Lower lobe of right lung (tissue), 2 donors: Measurements from ENCODE around the gene CHMP1B. TPM values are rescaled to one million over a fixed set of nuclear protein-coding genes. Genes with fewer than 3 reads are reported as not detected.

Experiments used
- ATAC-seq, 2 donors: fragments of 200-7000 bp; cut with Tn5 transposase; one replicate each; pipeline ENCODE4 v1.9.1; 2020 to 2022; ENCODE audit warnings: mild to moderate bottlenecking in 2 of 2, moderate library complexity in 2 of 2
- DNase-seq: peaks from one replicate; pipeline ENCODE4 v3.0.0-alpha.2; 2020
- H3K27ac ChIP-seq: fragments of 200-600 bp; one replicate; pipeline ENCODE4 v1.8.0; 2022
- H3K27me3 ChIP-seq: fragments of 200-600 bp; one replicate; pipeline ENCODE4 v1.8.0; 2022; ENCODE audit warnings: low read depth
- H3K36me3 ChIP-seq: fragments of 200-600 bp; one replicate; pipeline ENCODE4 v1.8.0; 2022; ENCODE audit warnings: mild to moderate bottlenecking
- H3K4me1 ChIP-seq: fragments of 200-600 bp; one replicate; pipeline ENCODE4 v1.8.0; 2022
- H3K4me3 ChIP-seq: fragments of 200-600 bp; one replicate; pipeline ENCODE4 v1.8.0; 2022; ENCODE audit warnings: mild to moderate bottlenecking
- H3K9me3 ChIP-seq: fragments of 200-600 bp; one replicate; pipeline ENCODE4 v1.8.0; 2022
- CTCF ChIP-seq: fragments of 200-600 bp; IDR thresholded peaks from one replicate; pipeline ENCODE4 v1.8.0; 2022; ENCODE audit warnings: antibody characterized with exemption, mild to moderate bottlenecking
- intact Hi-C: fragments of 100-400 bp; cut with DNase I; formaldehyde crosslinking; loops from one replicate; pipeline ENCODE4 v1.11.0; 2022
- total RNA-seq: library from RNA; stranded (reverse); fragmentation: NEBNext Ultra II Directional; extraction: Animal tissue kit (Norgen Biotek cat#: 25700); gene quantifications from one replicate; pipeline ENCODE4 v1.2.1, GENCODE V29; 2021
- donor health status: DM: no; HTN: yes; CAD: no; lungs with severe emphysema.

Gene CHMP1B
- total RNA-seq, 1 donor from 2014 or later: 39.4 TPM

- Histone ChIP-seq H3K36me3 (peaks cover 73% of the 10 kb centered on the region), H3K9me3 (no peaks in the 10 kb centered on the region), H3K27me3 (no peaks in the 10 kb centered on the region), H3K27ac (no peak overlapping the region), H3K4me1 (peaks cover 17% of the 10 kb centered on the region), H3K4me3 (no peak overlapping the region)
- DNase-seq (peak; percentile 61), ATAC-seq (no peak)
- intact Hi-C loops: no loop called here
- no peak for TF ChIP-seq CTCF
Observed at GRCh38 chr18:11885278-11885947, 34.2 kb downstream of the CHMP1B start.

DNA sequence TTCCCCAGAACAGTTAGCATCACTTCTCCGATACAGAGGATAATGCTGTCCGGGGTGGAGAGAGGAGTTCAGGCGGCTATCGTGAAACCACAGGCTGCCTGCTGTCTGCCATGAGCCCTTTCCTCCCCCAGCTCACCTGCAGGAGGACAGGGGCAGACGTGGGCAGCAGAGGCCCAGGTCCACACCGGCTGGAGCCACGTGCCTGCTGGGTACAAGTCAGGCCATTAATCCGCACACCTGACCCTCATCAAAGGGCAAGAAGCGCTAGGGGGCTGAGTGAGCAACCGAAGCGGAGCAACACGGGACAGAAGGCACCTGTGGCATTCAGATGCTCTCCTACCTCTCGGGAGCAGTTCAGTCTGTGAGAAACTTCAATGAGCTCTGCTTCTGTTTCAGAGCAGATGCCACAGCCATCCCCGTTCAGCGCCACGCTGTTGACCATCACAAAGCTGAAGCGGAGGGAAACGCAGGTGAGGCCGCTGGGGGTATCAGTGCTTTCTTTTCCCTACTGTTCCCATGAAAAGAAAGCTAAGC is 35.4 kb downstream of the CHMP1B start:
- intact Hi-C loops: no loop called here
- Histone ChIP-seq H3K9me3 (no peaks in the 10 kb centered on the region), H3K27ac (no peak overlapping the region), H3K4me3 (no peak overlapping the region), H3K4me1 (peaks cover 17% of the 10 kb centered on the region), H3K36me3 (peaks cover 76% of the 10 kb centered on the region), H3K27me3 (no peaks in the 10 kb centered on the region)
- no peak for ATAC-seq
- TF ChIP-seq CTCF: no peak
- DNase-seq: no peak

DNA sequence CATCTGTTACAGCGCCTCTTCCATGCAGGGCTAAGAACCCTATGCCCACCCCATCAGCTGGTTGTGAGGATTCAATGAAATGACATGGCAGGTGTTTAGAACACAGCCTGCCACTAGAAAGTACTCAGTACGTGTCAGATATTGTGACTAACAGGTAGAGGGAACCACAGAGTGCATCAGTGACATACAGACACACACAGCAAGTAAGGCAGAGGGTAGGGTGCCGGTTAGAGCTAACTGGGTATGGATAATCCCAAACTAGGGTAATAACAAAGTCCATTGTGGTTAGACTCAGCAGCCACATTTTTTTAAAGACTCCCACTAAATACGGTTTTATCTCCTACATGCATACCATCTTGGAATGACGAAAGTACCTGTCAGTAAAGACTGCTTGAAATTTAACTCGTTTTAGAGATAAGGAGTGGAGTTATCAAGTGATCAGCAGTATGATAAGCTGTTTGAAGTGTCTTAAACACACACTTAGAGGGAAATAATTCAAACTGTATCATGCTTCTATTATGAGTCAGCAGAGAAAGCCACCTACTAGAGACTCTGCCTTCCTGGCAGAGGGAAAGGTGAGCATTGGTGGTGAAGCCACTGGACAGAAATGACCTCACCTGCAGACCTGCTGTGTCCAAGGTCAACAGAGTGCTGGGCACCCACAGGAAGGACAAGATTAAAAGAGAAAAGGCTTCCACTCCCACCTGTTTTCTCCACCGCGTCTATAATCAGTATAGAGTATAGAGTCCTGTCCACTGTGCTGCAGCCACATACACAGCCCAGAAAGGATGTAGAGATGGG is 36.3 kb downstream of the CHMP1B start:
- no peak for TF ChIP-seq CTCF
- Histone ChIP-seq H3K36me3 (peaks cover 78% of the 10 kb centered on the region), H3K4me1 (peaks cover 14% of the 10 kb centered on the region), H3K9me3 (no peaks in the 10 kb centered on the region), H3K4me3 (no peak overlapping the region), H3K27me3 (no peaks in the 10 kb centered on the region), H3K27ac (no peak overlapping the region)
- ATAC-seq: peak; percentile 89 to 94
- intact Hi-C loops: no loop called here
- DNase-seq: no peak

- no peak for ATAC-seq
- Histone ChIP-seq H3K4me3 (no peak overlapping the region), H3K9me3 (no peaks in the 10 kb centered on the region), H3K4me1 (peaks cover 2% of the 10 kb centered on the region), H3K27me3 (no peaks in the 10 kb centered on the region), H3K27ac (no peak overlapping the region), H3K36me3 (peaks cover 78% of the 10 kb centered on the region)
- intact Hi-C loops: no loop called here
- TF ChIP-seq CTCF: no peak
- no peak for DNase-seq
Observed at GRCh38 chr18:11888726-11889125, 37.5 kb downstream of the CHMP1B start.

DNA sequence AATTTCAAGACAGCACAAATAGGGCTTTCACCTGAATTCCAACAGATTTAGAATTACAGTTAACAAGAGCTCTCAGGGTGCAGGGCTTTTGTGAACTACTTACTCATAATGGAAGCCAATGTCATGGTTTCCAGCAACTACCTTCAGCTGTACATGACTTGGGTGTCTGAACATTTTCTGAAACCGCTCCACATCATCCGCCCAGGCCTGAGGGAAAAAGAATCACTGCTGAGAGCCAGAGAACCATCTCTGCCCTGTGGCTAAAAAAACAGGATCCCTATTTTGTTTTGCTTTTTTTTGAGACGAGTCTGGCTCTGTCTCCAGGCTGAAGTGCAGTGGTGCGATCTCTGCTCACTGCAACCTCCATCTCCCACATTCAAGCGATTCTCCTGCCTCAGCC is 38.1 kb downstream of the CHMP1B start:
- H3K9me3 ChIP-seq: no peaks in the 10 kb centered on the region
- no peak for DNase-seq
- H3K4me3 ChIP-seq: no peak overlapping the region
- H3K27me3 ChIP-seq: no peaks in the 10 kb centered on the region
- no peak overlapping the region for H3K27ac ChIP-seq
- no peak for TF ChIP-seq CTCF
- H3K4me1 ChIP-seq: peaks cover 3% of the 10 kb centered on the region
- intact Hi-C loops: no loop called here
- H3K36me3 ChIP-seq: peaks cover 73% of the 10 kb centered on the region
- no peak for ATAC-seq
